ENCODE data around the gene NTM.

The NTM gene

GRCh38 chr11:131938351-131938751 lies 567.9 kb downstream of the NTM start:
- DNase-seq, result no peak

- DNase-seq, result no peak
Measured at GRCh38 chr11:131940126-131940525, 569.7 kb downstream of the NTM start.

- no peak for DNase-seq
Measured at GRCh38 chr11:131942878-131943277, 572.5 kb downstream of the NTM start.

- no peak for DNase-seq
Measured at GRCh38 chr11:131943295-131943694, 572.9 kb downstream of the NTM start.

GRCh38 chr11:131944736-131945135 lies 574.3 kb downstream of the NTM start:
- no peak for DNase-seq

GRCh38 chr11:131945706-131946105 lies 575.3 kb downstream of the NTM start:
- DNase-seq, result no peak

GRCh38 chr11:131947511-131947910 lies 577.1 kb downstream of the NTM start:
- DNase-seq, result no peak

- no peak for DNase-seq
Measured at GRCh38 chr11:131951121-131951520, 580.7 kb downstream of the NTM start.

- DNase-seq, result no peak
Measured at GRCh38 chr11:131954146-131954545, 583.7 kb downstream of the NTM start.

GRCh38 chr11:131955904-131956303 lies 585.5 kb downstream of the NTM start:
- DNase-seq, result no peak

GRCh38 chr11:131957201-131957600 lies 586.8 kb downstream of the NTM start:
- no peak for DNase-seq

GRCh38 chr11:131957875-131958274 lies 587.5 kb downstream of the NTM start:
- no peak for DNase-seq

GRCh38 chr11:131962818-131963217 lies 592.4 kb downstream of the NTM start:
- no peak for DNase-seq

GRCh38 chr11:131964698-131965483 lies 594.5 kb downstream of the NTM start:
- no peak for DNase-seq

GRCh38 chr11:131965504-131965903 lies 595.1 kb downstream of the NTM start:
- no peak for DNase-seq

GRCh38 chr11:131966667-131967066 lies 596.3 kb downstream of the NTM start:
- DNase-seq, result no peak

GRCh38 chr11:131969261-131969660 lies 598.8 kb downstream of the NTM start:
- DNase-seq, result no peak

GRCh38 chr11:131973061-131973460 lies 602.6 kb downstream of the NTM start:
- DNase-seq, result no peak

- DNase-seq, result no peak
Measured at GRCh38 chr11:131975619-131976018, 605.2 kb downstream of the NTM start.

GRCh38 chr11:131976021-131976420 lies 605.6 kb downstream of the NTM start:
- no peak for DNase-seq

GRCh38 chr11:131977231-131977630 lies 606.8 kb downstream of the NTM start:
- DNase-seq, result no peak

GRCh38 chr11:131977854-131978253 lies 607.4 kb downstream of the NTM start:
- DNase-seq, result no peak

- DNase-seq, result no peak
Measured at GRCh38 chr11:131978351-131978750, 607.9 kb downstream of the NTM start.

- no peak for DNase-seq
Measured at GRCh38 chr11:131979364-131979763, 608.9 kb downstream of the NTM start.

GRCh38 chr11:131980199-131980598 lies 609.8 kb downstream of the NTM start:
- no peak for DNase-seq

Data from CD4-positive, alpha-beta T cell treated with Interleukin-6 for 4 hours (primary cell).